22Rv1 (cell line): ENCODE measurements around the gene MYRFL.

Experiments used
- ZFX ChIP-seq: fragments of 450-650 bp; IDR thresholded peaks from 2 replicates; pipeline ENCODE4 v1.6.1; 2017; ENCODE audit warnings: antibody characterized with exemption, borderline replicate concordance
- TF ChIP-seq, protein P1 (sequence below): fragments of 450-650 bp; IDR thresholded peaks from 2 replicates; pipeline ENCODE4 v1.5.1; 2017; ENCODE audit warnings: mild to moderate bottlenecking

GRCh38 chr12:69936214-69936731 lies 111.2 kb downstream of the MYRFL start:
- TF ChIP-seq, protein P1, sequence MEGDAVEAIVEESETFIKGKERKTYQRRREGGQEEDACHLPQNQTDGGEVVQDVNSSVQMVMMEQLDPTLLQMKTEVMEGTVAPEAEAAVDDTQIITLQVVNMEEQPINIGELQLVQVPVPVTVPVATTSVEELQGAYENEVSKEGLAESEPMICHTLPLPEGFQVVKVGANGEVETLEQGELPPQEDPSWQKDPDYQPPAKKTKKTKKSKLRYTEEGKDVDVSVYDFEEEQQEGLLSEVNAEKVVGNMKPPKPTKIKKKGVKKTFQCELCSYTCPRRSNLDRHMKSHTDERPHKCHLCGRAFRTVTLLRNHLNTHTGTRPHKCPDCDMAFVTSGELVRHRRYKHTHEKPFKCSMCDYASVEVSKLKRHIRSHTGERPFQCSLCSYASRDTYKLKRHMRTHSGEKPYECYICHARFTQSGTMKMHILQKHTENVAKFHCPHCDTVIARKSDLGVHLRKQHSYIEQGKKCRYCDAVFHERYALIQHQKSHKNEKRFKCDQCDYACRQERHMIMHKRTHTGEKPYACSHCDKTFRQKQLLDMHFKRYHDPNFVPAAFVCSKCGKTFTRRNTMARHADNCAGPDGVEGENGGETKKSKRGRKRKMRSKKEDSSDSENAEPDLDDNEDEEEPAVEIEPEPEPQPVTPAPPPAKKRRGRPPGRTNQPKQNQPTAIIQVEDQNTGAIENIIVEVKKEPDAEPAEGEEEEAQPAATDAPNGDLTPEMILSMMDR, result no peak
- TF ChIP-seq ZFX, result no peak
